Stimulated activated CD4-positive, alpha-beta T cell treated with anti-CD3 and anti-CD28 coated beads, Interleukin-2, amount 100 ng/mL, for 48 hours (primary cell): Measurements from ENCODE around the gene CSNK1G3.

Experiments used
- DNase-seq, 2 donors: peaks; one replicate each; pipeline ENCODE4 v3.0.0-alpha.2; 2020

The CSNK1G3 gene

DNA sequence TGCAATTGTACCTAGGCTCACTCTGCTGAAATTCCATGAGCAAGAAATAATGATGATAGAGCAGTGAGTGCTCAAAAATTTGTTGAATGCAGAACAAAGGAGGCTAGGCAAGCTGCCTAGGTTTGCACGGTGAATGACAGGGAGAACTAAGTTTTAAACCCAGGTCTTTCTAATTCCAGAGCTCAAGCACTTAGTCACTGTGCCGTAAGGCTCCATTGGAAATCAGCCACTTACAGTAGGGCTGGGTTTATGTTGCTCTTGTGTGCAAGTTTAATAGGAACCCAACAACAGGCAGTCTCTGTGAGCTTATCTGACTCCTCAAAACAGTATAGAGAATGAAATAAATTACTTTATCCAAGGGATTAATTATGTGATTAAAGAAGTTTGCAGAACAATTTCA, 147.0 kb downstream of the CSNK1G3 start:
- DNase-seq = no peak

DNA sequence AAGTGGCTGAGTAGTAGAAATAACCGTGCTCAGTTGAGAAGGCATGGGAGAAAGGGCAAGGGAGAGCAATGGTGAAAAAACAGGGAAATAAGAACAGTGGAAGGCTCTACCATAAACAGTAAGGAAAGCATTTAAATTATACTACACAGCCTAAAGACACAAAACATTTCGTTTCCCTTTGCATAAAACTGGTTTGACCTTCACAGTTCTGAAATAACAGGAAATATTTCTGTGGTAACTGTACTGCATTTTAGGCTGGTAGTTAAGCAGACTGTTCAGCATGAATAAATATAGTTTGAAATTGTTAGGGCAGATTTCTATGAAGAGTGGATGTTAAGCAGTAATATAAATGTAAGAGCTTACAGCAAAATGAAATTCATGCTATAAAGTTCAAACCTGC, 147.5 kb downstream of the CSNK1G3 start:
- no peak for DNase-seq

DNA sequence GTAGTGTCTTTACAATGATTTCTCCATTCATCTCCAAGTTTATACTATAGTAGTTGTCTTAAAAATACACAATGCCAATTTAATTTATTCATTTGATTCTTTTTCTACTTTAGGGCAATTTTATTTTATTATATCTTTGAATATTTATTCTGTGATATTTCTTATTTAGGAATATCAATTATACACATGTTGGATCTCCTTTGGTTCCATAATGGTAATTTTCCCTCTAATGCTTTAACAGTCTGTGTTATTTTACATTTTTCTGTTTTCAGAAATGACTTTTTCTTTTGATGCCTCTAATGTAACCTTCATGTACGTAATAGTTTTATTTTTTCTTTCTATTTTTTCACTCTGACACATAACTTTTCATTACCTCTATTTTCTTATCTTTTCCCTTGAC, 153.0 kb downstream of the CSNK1G3 start:
- no peak for DNase-seq

DNA sequence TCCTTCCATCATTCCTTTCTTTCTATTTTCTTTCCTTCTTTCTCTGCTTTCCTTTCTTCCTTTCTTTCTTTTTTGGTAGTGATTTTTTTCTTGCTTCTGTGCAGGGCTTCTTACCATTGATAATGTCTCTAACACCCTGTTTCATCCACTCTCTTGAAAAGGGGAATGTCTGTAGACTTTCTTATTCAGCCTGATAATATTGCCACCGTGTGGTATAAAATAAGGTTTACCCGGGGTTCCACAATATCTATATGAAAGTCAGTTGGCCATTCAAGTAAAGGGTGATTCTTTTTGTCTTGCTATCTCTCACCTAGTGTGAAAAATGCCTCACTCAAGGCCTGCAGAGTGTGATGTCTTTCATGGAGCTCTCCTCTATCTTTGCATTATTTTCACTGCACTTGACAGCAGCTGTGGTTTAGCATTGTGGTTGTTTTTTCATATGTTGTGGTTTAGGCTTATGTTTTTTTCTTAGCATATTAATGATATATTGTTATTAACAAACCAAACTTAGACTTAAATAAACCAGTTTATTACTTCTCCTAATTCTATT, 153.9 kb downstream of the CSNK1G3 start:
- no peak for DNase-seq
